Fibroblast of lung (primary cell): ENCODE results near the gene NHSL1. TPM values are rescaled to one million over a fixed set of nuclear protein-coding genes. Genes with fewer than 3 reads are reported as not detected.
A peak's percentile ranks its signal among the peaks of the same experiment; 100 is the strongest.

Experiments
- DNase-seq, 2 donors: peaks; one replicate each; pipeline versions ENCODE4 v3.0.0 to v3.0.0-alpha.2; 2010; ENCODE audit warnings: low read depth in 2 of 2
- H2AFZ ChIP-seq: 2 replicates; pipeline ENCODE4 v1.5.1; 2012; ENCODE audit warnings: low read length, control low read depth, inconsistent platforms
- H3K27ac ChIP-seq: 2 replicates; pipeline ENCODE4 v1.5.1; 2011; ENCODE audit warnings: low read length, control low read depth; ENCODE audit not compliant: insufficient read depth
- H3K27me3 ChIP-seq: 2 replicates; pipeline ENCODE4 v1.5.1; 2011; ENCODE audit warnings: mild to moderate bottlenecking, low read length; ENCODE audit not compliant: control insufficient read depth, insufficient read depth
- H3K36me3 ChIP-seq: 2 replicates; pipeline ENCODE4 v1.5.1; 2011; ENCODE audit warnings: low read length; ENCODE audit not compliant: control insufficient read depth, insufficient read depth
- H3K4me1 ChIP-seq: 2 replicates; pipeline ENCODE4 v1.5.1; 2011; ENCODE audit warnings: low read length; ENCODE audit not compliant: control insufficient read depth, insufficient read depth; ENCODE audit errors: extremely low read depth
- H3K4me2 ChIP-seq: 2 replicates; pipeline ENCODE4 v1.5.1; 2011; ENCODE audit warnings: low read length, control low read depth; ENCODE audit not compliant: insufficient read depth; ENCODE audit errors: extremely low read depth
- H3K4me3 ChIP-seq, 4 experiments: fragments of 200-600 bp in 1 of 4; sonication (generic) in 1 of 4; replicated peaks in 1 of 4; 2 replicates each; pipeline ENCODE4 v1.5.1; 2011 to 2016; ENCODE audit warnings: low read length in 4 of 4, low read depth in 3 of 4, mild to moderate bottlenecking in 3 of 4, control low read depth in 2 of 4, inconsistent platforms in 1 of 4, mixed read lengths in 1 of 4; ENCODE audit not compliant: insufficient read depth in 1 of 4; ENCODE audit errors: control extremely low read depth in 1 of 4
- H3K79me2 ChIP-seq: 2 replicates; pipeline ENCODE4 v1.5.1; 2012; ENCODE audit warnings: mild to moderate bottlenecking, low read length, inconsistent platforms; ENCODE audit not compliant: control insufficient read depth, insufficient read depth
- H3K9ac ChIP-seq: 2 replicates; pipeline ENCODE4 v1.5.1; 2011; ENCODE audit warnings: mild to moderate bottlenecking, low read length, control low read depth; ENCODE audit not compliant: insufficient read depth
- H3K9me3 ChIP-seq: 2 replicates; pipeline ENCODE4 v1.5.1; 2012; ENCODE audit warnings: low read depth, low read length; ENCODE audit not compliant: control insufficient read depth, insufficient read depth
- H4K20me1 ChIP-seq: 2 replicates; pipeline ENCODE4 v1.5.1; 2011; ENCODE audit warnings: low read length; ENCODE audit not compliant: control insufficient read depth, insufficient read depth; ENCODE audit errors: extremely low read depth
- CTCF ChIP-seq, 2 donors: IDR thresholded peaks in 1 of 2; conservative IDR thresholded peaks in 1 of 2; 1 replicate in 1 of 2; 2 replicates in 1 of 2; pipeline ENCODE4 v1.5.1; 2011 to 2012; ENCODE audit warnings: low read length in 2 of 2, control low read depth in 1 of 2, inconsistent platforms in 1 of 2, low read depth in 1 of 2, mild to moderate bottlenecking in 1 of 2
- EZH2 ChIP-seq: IDR thresholded peaks from 2 replicates; pipeline ENCODE4 v1.5.1; 2012; ENCODE audit warnings: low read length, control low read depth, mild to moderate bottlenecking; ENCODE audit errors: missing control alignments
- polyA minus RNA-seq: library from RNA; depleted of rRNA, polyadenylated mRNA; stranded (reverse); fragments of >200 nt; gene quantifications from 2 replicates; pipeline ENCODE4 v1.2.3, GENCODE V29; 2011; ENCODE audit warnings: low replicate concordance
- polyA plus RNA-seq, 2 donors: library from polyadenylated mRNA; depleted of rRNA in 1 of 2; stranded (reverse) in 1 of 2; unstranded in 1 of 2; fragments of >200 nt; gene quantifications; 2 replicates each; pipeline ENCODE4 v1.2.1, GENCODE V29; 2011 to 2012; ENCODE audit warnings: missing spikeins in 1 of 2
- total RNA-seq: library from RNA; depleted of rRNA; stranded (reverse); fragments of >200 nt; gene quantifications from 2 replicates; pipeline ENCODE4 v1.2.1, GENCODE V29; 2014

Gene NHSL1
- total RNA-seq (10.0 and 10.6 TPM in 2 replicates), polyA plus RNA-seq (9.5 and 19.5 TPM in 2 replicates), polyA minus RNA-seq (40.6 and 42.8 TPM in 2 replicates)
- polyA plus RNA-seq (2012) = 7.6 and 9.5 TPM in 2 replicates

- no peaks in the 10 kb centered on the region for H3K4me1 ChIP-seq
- H3K4me3 ChIP-seq = no peak within 1 kb of the TSS
- H3K27ac ChIP-seq = no peak within 1 kb of the TSS
- H3K79me2 ChIP-seq = no peaks in the 10 kb centered on the region
- H2AFZ ChIP-seq = no peak within 1 kb of the TSS
- H3K27me3 ChIP-seq = no peaks in the 10 kb centered on the region
- no peaks in the 10 kb centered on the region for H4K20me1 ChIP-seq
- peak; percentile 6 to 71 for DNase-seq
- H3K9me3 ChIP-seq = no peaks in the 10 kb centered on the region
- H3K9ac ChIP-seq = no peak within 1 kb of the TSS
- H3K4me2 ChIP-seq = no peak within 1 kb of the TSS
- no peaks in the 10 kb centered on the region for H3K36me3 ChIP-seq
- TF ChIP-seq EZH2 = no peak
- no peak for TF ChIP-seq CTCF (conservative IDR thresholded peaks at IDR 0.05 in 1 of 2, IDR thresholded peaks at IDR 0.05 in 1 of 2; ENCODE audit: low read depth in 1 of 2, low read length in 2 of 2)
Observed at GRCh38 chr6:138499303-138500018, at the start of gene NHSL1. Gene NHSL1, minus strand, starts transcription at chr6:138499494. Its CDS starts 204 bp downstream, at chr6:138499290.

- no peak for TF ChIP-seq CTCF (conservative IDR thresholded peaks at IDR 0.05 in 1 of 2, IDR thresholded peaks at IDR 0.05 in 1 of 2; ENCODE audit: low read depth in 1 of 2, low read length in 2 of 2)
- no peak for TF ChIP-seq EZH2
- no peak overlapping the region for H3K9ac ChIP-seq
Observed at GRCh38 chr6:138546733-138547185, 47.5 kb upstream of the NHSL1 start.

GRCh38 chr6:138545621-138545980 lies 46.3 kb upstream of the NHSL1 start:
- Histone ChIP-seq H3K9me3 (no peaks in the 10 kb centered on the region), H3K4me2 (peak overlapping the region; percentile 80), H3K27ac (peak overlapping the region; percentile 48), H3K4me3 (peak overlapping the region; percentile 32 to 56 (median 48)), H3K27me3 (no peaks in the 10 kb centered on the region), H2AFZ (peak overlapping the region; percentile 74), H3K36me3 (no peaks in the 10 kb centered on the region), H3K79me2 (peaks cover 6% of the 10 kb centered on the region), H3K9ac (peak overlapping the region; percentile 5), H3K4me1 (peaks cover 26% of the 10 kb centered on the region), H4K20me1 (no peaks in the 10 kb centered on the region)
- TF ChIP-seq EZH2 (no peak), CTCF (conservative IDR thresholded peaks at IDR 0.05 in 1 of 2, IDR thresholded peaks at IDR 0.05 in 1 of 2; ENCODE audit: low read depth in 1 of 2, low read length in 2 of 2) (no peak)
- peak; percentile 54 to 73 for DNase-seq

More at GRCh38 chr6:138546733-138547185, 47.5 kb upstream of the NHSL1 start:
- Histone ChIP-seq H3K9me3 (no peaks in the 10 kb centered on the region), H3K79me2 (peaks cover 6% of the 10 kb centered on the region), H4K20me1 (no peaks in the 10 kb centered on the region), H3K4me1 (peaks cover 20% of the 10 kb centered on the region), H3K27me3 (no peaks in the 10 kb centered on the region), H3K36me3 (no peaks in the 10 kb centered on the region), H3K4me3 (no peak overlapping the region), H3K27ac (no peak overlapping the region), H3K4me2 (no peak overlapping the region), H2AFZ (no peak overlapping the region)
- DNase-seq = peak in 1 of 2 donors; percentile 74
